Astrocyte (in vitro differentiated cells and primary cell): ENCODE data around the gene SCARF1.

Experiments used
- EZH2 ChIP-seq: IDR thresholded peaks from 2 replicates; pipeline ENCODE4 v1.6.1; 2012; ENCODE audit warnings: mild to moderate bottlenecking, low read length, inconsistent platforms; ENCODE audit not compliant: insufficient read depth
- TF ChIP-seq, protein P1 (sequence below): IDR thresholded peaks from 2 replicates; pipeline ENCODE4 v1.5.1; 2011; ENCODE audit warnings: low read depth, mild to moderate bottlenecking, inconsistent platforms, low read length, moderate library complexity; ENCODE audit not compliant: insufficient read depth

DNA sequence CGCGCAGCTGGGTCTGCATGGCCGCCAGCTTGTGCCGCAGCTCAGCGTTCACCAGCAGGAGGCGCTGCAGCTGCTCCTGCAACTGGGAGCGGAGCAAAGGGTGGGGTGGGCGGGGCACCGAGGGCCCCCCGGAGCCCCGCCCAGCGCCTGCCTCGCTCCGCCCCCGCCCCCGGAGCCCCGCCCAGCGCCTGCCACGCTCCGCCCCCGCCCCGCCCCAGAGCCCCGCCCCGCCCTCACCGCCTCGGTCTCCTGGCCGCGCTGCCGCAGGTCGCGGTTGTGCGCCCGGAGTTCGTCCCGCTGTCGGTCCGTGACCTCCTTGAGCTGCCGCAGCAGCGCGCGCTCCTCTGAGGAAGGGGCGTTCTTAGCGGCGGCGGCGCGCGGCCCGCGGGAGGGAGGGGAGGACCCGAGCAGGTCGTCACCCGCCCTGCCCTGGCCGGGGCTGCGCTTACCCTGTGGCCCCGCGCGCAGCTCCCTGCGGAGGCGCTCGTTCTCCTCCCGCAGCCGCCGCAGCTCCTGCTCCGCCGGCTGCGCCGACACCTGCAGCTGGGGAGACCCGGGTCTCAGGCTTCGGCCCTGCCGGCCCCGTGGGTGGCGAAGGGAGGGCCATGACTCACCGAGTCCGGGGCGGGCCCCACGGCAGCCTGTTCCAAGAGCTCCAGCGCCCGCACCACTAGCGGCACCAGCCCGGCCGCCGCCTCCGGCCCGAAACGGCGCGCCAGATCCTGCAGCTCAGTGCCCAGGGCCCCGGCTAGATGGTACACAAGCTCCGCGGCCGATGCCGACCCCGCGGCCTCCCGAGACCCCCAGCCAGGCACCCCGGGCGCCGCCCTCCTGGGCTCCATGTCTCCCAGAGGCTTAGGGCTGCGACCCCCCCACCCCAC lies 3.7 kb upstream of the SCARF1 start:
- TF ChIP-seq, protein P1, sequence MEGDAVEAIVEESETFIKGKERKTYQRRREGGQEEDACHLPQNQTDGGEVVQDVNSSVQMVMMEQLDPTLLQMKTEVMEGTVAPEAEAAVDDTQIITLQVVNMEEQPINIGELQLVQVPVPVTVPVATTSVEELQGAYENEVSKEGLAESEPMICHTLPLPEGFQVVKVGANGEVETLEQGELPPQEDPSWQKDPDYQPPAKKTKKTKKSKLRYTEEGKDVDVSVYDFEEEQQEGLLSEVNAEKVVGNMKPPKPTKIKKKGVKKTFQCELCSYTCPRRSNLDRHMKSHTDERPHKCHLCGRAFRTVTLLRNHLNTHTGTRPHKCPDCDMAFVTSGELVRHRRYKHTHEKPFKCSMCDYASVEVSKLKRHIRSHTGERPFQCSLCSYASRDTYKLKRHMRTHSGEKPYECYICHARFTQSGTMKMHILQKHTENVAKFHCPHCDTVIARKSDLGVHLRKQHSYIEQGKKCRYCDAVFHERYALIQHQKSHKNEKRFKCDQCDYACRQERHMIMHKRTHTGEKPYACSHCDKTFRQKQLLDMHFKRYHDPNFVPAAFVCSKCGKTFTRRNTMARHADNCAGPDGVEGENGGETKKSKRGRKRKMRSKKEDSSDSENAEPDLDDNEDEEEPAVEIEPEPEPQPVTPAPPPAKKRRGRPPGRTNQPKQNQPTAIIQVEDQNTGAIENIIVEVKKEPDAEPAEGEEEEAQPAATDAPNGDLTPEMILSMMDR: no peak
- no peak for TF ChIP-seq EZH2
